GM20000 (cell line): ENCODE results near the gene PGLYRP4.
"Not testable (repeated sequence)": the region's sequence is repeated elsewhere in the genome, so short reads cannot be mapped to it uniquely, and the experiment has no call there.

Experiments
- DNase-seq: peaks from one replicate; pipeline ENCODE4 v3.0.0; 2012; ENCODE audit warnings: low spot score
- TF ChIP-seq, protein P1 (sequence below): IDR thresholded peaks from 2 replicates; pipeline ENCODE4 v1.5.1; 2012; ENCODE audit warnings: mild to moderate bottlenecking, control low read depth; ENCODE audit errors: extremely low read depth, missing control alignments

PGLYRP4 gene

DNA sequence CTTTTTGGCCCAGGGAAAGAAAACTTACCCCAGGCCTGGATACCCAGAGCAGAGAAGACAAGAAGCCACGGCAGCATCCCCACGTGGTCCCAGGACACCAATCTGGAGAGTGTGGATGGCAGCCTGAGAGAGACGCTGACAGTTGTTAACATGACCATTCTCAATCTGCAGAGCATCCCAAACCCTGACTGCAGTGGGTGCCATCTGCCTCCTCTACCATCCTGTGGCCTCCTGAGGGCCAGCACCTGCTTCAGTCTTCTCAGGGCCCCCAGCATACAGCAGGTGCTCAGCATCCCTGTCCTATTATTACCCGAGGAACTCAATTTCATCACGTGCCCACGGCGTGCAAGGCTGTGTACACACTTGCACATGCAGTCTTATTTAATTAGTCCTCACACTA, 785 bp downstream of the PGLYRP4 start:
- TF ChIP-seq, protein P1, sequence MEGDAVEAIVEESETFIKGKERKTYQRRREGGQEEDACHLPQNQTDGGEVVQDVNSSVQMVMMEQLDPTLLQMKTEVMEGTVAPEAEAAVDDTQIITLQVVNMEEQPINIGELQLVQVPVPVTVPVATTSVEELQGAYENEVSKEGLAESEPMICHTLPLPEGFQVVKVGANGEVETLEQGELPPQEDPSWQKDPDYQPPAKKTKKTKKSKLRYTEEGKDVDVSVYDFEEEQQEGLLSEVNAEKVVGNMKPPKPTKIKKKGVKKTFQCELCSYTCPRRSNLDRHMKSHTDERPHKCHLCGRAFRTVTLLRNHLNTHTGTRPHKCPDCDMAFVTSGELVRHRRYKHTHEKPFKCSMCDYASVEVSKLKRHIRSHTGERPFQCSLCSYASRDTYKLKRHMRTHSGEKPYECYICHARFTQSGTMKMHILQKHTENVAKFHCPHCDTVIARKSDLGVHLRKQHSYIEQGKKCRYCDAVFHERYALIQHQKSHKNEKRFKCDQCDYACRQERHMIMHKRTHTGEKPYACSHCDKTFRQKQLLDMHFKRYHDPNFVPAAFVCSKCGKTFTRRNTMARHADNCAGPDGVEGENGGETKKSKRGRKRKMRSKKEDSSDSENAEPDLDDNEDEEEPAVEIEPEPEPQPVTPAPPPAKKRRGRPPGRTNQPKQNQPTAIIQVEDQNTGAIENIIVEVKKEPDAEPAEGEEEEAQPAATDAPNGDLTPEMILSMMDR = no peak
- peak; percentile 1 for DNase-seq

DNA sequence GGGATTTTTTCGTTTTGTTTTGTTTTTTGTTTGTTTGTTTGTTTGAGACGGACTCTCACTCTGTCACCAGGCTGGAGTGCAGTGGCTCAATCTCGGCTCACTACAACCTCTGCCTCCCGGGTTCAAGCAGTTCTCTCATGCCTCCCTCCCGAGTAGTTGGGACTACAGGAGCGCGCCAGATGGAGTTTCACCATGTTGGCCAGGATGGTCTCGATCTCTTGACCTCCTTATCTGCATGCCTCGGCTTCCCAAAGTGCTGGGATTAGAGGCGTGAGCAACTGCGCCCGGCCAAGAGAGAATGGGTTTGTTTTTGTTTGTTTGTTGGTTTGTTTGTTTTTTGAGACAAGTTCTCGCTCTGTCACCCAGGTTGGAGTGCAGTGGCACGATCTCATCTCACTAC, 1.6 kb downstream of the PGLYRP4 start:
- DNase-seq = not testable (repeated sequence)

DNA sequence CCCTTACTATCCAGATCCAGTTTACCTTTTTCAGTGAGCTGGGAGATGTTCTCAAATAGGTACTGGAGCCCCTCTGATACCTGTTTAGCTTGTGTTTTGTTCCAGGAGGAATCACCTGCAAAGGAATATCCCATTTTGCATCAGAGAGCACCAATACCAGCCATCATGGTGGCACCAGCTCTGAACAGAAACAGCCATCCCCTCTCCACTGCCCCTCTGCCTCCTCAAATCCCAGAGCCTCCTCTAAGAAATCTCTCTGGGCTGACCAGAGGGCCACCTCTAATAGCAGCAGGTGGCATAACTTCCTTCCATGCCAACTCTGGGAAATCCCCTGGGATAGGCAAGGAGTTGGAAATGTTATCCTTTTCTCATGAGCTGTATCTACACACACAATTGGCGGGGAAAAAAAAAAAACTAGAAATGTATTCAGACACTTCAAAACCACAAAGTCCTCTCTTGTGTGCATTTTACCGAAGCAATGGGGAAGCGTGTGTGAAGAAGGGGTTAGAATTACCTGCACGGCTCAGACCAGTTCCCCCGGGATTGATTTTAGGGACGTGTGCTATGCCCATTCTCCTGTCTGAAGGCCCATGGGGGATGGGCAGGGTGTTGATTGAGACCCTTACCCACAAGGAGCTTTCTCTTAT, 2.4 kb downstream of the PGLYRP4 start:
- DNase-seq = peak; percentile 8
- TF ChIP-seq, protein P1 = no peak

DNA sequence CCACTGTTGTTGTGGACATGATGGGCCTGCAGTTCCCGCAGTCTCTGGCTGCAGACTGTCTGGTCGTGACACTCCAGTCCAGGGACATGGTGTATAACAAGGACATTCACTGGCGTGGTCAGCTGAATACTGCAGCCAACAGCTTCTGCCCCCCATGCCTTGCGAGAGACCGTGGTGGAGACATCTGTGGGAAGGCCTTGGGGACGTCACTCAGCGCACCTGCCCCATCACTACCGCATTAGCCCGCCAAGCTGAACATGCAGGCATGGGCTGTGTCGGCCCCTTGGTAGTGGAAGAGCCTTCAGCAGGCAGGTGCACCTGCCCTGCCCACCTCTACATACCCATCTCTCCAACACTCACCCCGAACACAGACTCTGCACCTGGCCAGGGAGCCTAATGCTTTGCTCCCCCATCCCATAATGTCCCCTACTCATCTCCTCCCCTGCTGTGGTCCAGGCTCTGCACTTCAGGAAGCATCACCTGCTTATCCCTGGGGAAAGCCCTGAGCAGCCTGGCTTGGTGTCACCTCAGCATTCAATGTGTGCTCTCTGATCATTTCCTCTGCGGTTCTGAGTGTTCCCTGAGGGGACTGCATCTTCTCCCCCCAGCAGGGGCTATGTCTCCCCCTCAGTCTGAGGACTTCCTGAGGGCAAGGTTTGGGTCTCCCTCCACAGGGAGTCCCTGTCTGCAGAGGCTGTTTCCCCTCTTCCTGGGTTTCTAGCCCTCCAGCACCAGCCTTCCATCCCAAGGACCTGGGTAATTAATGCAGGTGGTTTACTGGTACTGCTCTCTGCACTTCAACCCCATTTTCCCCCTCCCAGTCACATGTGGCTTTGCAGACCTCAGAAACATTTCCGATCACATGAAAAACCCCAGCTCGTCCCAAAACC, 3.2 kb downstream of the PGLYRP4 start:
- TF ChIP-seq, protein P1 = no peak
- DNase-seq = peak; percentile 29

DNA sequence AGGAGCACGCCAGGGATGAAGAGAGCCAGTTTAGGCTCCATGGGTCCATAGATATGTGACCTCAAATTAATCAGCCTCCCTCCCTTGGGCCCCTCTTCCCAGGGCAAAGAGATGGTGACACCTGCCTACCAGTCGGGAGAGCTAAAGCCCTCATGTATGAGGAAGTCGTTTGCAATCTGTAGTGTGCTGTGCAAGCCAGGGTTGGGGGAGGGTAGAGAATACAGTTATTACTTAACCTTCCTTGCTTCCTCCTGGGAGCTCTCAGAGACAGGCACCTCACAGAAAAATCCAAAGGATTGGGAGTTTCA, 4.0 kb downstream of the PGLYRP4 start:
- TF ChIP-seq, protein P1 = no peak
- peak; percentile 10 for DNase-seq

DNA sequence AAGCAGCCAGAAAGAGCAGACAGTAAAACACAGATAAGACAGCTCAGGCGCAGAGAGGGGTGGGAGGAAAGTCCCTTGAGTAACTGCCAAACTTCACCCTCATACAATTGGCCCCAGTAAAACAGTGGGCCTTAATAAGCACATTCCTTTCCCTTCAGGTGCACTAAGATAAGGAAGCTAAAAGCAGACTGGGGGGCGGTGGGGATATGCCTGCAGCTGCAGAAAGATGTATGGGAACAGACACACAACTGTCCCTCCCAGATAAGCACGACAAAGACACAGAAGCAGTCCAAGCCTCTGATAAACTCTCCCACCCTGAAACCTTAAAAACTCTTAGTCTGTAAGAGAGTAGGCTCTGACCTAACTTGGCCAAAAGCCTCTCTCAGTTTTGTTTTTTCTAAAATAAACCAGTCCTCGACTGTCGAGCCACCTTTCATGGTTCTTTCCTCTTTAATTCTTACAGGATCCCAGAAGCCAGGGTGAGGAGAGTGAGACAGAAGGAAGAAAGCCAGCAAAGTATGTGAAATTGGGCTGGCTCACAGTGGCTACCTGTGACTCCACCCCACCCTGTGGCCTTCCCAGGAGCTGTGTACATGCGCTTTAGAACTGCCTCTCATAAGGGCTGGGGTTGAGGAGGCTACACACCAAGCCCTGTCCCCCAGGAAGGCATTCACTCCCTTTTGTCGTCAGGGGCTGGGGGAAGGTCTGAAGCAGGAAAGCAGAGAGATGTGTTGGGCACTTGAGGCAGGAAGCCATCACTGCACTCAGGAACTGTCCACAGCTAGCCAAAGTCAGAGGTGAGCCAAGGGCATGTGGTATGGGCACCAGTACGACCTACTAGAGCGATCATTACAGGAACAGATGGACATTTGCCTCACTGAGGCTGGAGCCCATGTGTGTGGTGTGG, 4.6 kb downstream of the PGLYRP4 start:
- peak; percentile 10 for DNase-seq

DNA sequence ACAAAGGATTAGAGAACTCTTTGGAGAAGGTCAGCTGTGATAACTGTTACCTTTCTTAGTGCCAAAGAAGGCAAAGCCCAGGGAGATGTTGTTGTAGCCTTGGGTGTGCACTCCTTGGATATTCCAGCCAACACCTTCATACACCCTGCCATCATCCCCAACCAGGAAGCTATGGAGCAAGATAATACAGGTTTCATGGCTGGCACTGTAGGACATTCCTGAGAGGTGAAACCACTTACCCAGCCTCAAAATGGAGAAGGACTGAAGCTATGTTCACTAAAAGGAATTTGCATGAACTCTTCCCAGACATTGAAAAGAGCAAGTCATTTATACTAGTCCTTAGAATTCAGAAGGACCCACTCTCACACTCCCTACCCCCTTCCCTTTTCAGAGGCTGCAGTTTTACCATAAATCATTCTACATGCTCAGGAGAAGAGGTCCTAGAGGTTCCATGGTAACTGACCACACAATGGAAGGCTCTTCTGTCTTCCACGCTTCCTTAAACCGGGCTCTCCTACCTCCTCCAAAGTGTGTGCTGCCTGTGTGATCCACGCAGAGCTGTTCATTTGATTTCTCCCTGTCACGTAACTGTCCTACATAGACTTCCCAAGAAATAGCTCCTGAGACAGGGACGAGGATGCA, 5.5 kb downstream of the PGLYRP4 start:
- TF ChIP-seq, protein P1 = no peak
- DNase-seq = peak; percentile 1

More for the DNA sequence above, 4.6 kb downstream of the PGLYRP4 start:
- TF ChIP-seq, protein P1 = no peak
